ENCODE results near the gene DONSON. TPM values are rescaled to one million over a fixed set of nuclear protein-coding genes. Genes with fewer than 3 reads are reported as not detected.
"Not testable (repeated sequence)": the region's sequence is repeated elsewhere in the genome, so short reads cannot be mapped to it uniquely, and the experiment has no call there.

DONSON gene
- total and polyA plus RNA-seq, 12 donors, result 3.3 to 17.9 (median 5.6) TPM

DNA sequence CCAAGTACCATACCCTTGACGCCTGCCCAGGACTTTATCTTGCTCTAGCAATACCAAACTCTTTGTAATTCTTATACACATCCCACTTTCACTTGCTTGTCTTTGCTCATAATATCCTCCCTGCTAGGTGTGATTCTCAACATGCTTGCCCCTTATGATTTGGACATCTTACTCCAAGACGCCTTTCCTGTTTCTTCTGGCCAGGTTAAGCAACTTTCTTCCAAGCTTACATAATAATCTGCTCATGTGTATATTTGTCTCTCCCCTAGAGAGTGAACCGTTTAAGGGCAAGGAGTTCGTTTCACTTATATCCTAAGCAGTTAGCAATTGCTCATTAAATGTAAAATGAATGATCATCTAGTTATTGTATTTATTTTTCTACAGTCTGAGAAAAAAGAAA lies 31.2 kb upstream of the DONSON start:
- ATAC-seq (no peak), DNase-seq (no peak)
- intact Hi-C loops (cut with DNase I), result no loop called here
- Histone ChIP-seq H3K4me3 (no peak overlapping the region), H3K4me1 (no peaks in the 10 kb centered on the region), H3K9me3 (no peaks in the 10 kb centered on the region), H3K27ac (no peak overlapping the region), H3K27me3 (no peaks in the 10 kb centered on the region), H3K36me3 (peaks cover 0 to 98% (median 26%) of the 10 kb centered on the region in 9 donors)
- 93 to 96% methylated on average over 4 of the region's 4 CpGs for WGBS, 2 donors
- TF ChIP-seq, protein P1, sequence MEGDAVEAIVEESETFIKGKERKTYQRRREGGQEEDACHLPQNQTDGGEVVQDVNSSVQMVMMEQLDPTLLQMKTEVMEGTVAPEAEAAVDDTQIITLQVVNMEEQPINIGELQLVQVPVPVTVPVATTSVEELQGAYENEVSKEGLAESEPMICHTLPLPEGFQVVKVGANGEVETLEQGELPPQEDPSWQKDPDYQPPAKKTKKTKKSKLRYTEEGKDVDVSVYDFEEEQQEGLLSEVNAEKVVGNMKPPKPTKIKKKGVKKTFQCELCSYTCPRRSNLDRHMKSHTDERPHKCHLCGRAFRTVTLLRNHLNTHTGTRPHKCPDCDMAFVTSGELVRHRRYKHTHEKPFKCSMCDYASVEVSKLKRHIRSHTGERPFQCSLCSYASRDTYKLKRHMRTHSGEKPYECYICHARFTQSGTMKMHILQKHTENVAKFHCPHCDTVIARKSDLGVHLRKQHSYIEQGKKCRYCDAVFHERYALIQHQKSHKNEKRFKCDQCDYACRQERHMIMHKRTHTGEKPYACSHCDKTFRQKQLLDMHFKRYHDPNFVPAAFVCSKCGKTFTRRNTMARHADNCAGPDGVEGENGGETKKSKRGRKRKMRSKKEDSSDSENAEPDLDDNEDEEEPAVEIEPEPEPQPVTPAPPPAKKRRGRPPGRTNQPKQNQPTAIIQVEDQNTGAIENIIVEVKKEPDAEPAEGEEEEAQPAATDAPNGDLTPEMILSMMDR (IDR thresholded peaks at IDR 0.05), result no peak

DNA sequence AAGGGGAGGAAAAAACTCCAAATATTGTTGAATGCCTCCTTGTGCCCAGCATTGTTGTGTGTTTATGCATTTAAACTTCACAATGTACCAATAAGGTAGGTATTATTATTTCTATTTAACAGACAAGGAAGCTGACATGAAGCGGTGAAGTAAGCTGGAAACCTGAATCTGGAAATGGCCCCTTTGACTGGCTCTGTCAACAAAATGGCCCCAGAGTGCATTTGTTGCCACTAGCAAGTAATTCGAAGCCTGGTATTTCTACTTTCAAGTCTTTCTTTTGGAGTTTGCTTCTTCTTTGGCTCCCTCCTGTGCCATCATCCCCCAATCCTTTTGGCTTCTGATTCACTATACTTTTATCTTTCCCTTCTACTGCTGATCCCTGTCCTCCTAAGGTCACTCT lies 29.9 kb upstream of the DONSON start:
- TF ChIP-seq, protein P1 (IDR thresholded peaks at IDR 0.05), result no peak
- Histone ChIP-seq H3K36me3 (peaks cover 0 to 96% (median 18%) of the 10 kb centered on the region in 9 donors), H3K4me1 (no peaks in the 10 kb centered on the region), H3K9me3 (no peaks in the 10 kb centered on the region), H3K4me3 (no peak overlapping the region), H3K27me3 (no peaks in the 10 kb centered on the region), H3K27ac (no peak overlapping the region)
- DNase-seq, result no peak
- intact Hi-C loops (cut with DNase I), result no loop called here
- 97 to 98% methylated on average over 2 of the region's 2 CpGs for WGBS, 2 donors
- ATAC-seq, result no peak

DNA sequence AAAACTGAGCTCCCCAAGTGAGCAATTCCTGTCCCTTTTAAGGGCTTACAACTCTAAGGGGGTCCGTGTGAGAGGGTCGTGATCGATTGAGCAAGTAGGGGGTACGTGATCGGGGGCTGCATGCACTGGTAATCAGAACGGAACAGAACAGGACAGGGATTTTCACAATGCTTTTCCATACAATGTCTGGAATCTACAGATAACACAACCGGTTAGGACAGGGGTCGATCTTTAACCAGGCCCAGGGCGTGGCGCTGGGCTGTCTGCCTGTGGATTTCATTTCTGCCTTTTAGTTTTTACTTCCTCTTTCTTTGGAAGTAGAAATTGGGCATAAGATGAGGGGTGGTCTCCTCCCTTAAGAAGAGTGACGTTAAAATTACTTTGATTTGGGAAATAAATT lies 29.1 kb upstream of the DONSON start:
- H3K36me3 ChIP-seq, result peaks cover 0 to 96% (median 19%) of the 10 kb centered on the region in 9 donors
- ATAC-seq; H3K9me3 ChIP-seq; H3K4me1 ChIP-seq; intact Hi-C loops (cut with DNase I); H3K27me3 ChIP-seq; H3K27ac ChIP-seq; H3K4me3 ChIP-seq; DNase-seq: not testable (repeated sequence)
- WGBS, 2 donors, result 93 to 96% methylated on average over 11 of the region's 11 CpGs

DNA sequence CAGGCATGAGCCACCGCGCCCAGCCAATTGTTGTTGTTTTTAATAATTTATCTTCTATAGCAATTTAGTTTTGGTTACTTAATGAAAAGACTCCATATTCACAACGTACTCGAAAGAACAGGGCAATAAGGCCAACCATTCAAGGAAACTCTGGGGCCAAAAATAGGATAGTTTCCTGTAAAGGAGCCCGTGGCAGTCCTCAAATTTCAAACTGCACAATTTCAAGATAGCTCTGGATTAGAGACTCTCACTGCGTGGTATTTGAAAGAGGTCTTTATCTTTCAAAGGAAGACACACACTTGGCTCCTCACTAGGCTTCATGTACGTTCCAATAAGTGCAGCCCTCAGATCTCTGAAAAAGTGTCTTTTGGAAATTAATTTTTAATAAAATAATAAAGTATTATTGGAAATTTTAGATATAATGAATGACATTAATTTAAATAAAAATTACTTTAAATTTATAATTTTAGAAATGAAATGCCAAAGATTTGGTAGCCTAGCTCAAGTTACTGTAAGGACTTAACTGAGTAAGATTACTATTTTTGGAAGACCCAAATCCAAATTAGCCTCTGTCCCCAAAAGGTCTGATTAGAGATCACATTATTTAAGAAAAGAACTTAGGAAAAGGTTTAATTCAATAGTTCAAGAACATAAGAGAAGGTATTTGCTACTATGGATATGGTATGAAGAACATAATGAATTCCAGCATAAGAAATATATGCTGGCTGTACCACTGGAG lies 22.7 kb upstream of the DONSON start:
- H3K27ac ChIP-seq, result no peak overlapping the region
- intact Hi-C loops (cut with DNase I), result loop anchor here in 1 of 10 donors (5.0 kb wide), 1 partner anchor 779 kb away; no protein-coding TSS in a partner anchor
- ATAC-seq, result no peak
- no peaks in the 10 kb centered on the region for H3K9me3 ChIP-seq
- no peak for DNase-seq
- WGBS, 2 donors, result 84 to 85% methylated on average over 7 of the region's 7 CpGs
- TF ChIP-seq, protein P1 (IDR thresholded peaks at IDR 0.05), result no peak
- H3K36me3 ChIP-seq, result peaks cover 0 to 95% (median 10%) of the 10 kb centered on the region in 9 donors
- H3K4me1 ChIP-seq, result no peaks in the 10 kb centered on the region
- no peak overlapping the region for H3K4me3 ChIP-seq
- no peaks in the 10 kb centered on the region for H3K27me3 ChIP-seq

DNA sequence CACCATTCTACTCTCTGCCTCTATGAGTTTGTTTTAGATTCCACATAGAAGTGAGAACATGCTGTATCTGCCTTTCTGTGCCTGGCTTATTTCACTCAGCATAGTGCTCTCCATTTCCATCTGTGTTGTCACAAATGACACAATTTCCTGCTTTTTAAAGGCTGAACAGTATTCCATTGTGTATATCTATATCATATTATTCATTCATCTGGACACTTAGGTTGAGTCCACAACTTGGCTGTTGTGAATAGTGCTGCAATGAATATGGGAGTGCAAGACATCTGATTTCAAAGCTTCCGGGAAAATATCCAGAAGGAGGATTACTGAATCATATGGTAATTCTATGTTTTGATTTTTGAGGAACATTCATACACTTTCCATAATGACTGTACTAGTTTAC lies 20.1 kb upstream of the DONSON start:
- no peaks in the 10 kb centered on the region for H3K9me3 ChIP-seq
- H3K27ac ChIP-seq, result no peak overlapping the region
- 63 to 73% methylated on average over 1 of the region's 1 CpG for WGBS, 2 donors
- ATAC-seq (no peak), DNase-seq (no peak)
- TF ChIP-seq, protein P1 (IDR thresholded peaks at IDR 0.05), result no peak
- no peaks in the 10 kb centered on the region for H3K27me3 ChIP-seq
- no peaks in the 10 kb centered on the region for H3K4me1 ChIP-seq
- H3K4me3 ChIP-seq, result no peak overlapping the region
- peaks cover 0 to 88% (median 13%) of the 10 kb centered on the region in 9 donors for H3K36me3 ChIP-seq
- intact Hi-C loops (cut with DNase I), result loop anchor here in 1 of 10 donors (5.0 kb wide), 1 partner anchor 411 kb away; no protein-coding TSS in a partner anchor

All from heart right ventricle (tissue), 16 donors.